HepG2 (cell line): Measurements from ENCODE around the gene ARHGDIA. TPM values are rescaled to one million over a fixed set of nuclear protein-coding genes. Genes with fewer than 3 reads are reported as not detected.
A peak's percentile ranks its signal among the peaks of the same experiment; 100 is the strongest.

Source experiments
- ADNP ChIP-seq: sonication (generic); formaldehyde crosslinking; IDR thresholded peaks from 2 replicates; pipeline ENCODE4 v1.4.0; 2020; ENCODE audit warnings: missing genetic modification reagents
- CBX1 ChIP-seq: IDR thresholded peaks from one replicate; pipeline ENCODE4 v1.6.1; 2016; ENCODE audit warnings: antibody characterized with exemption, low read depth
- CEBPB ChIP-seq: IDR thresholded peaks from 2 replicates; pipeline ENCODE4 v1.6.1; 2011; ENCODE audit warnings: low read depth, low read length, improper control_type of control experiment, borderline replicate concordance
- ELF1 ChIP-seq: sonication (generic); formaldehyde crosslinking; IDR thresholded peaks from 2 replicates; pipeline ENCODE4 v1.4.0; 2020; ENCODE audit warnings: missing genetic modification reagents
- GRHL1 ChIP-seq: sonication (generic); formaldehyde crosslinking; conservative IDR thresholded peaks from 2 replicates; pipeline ENCODE4 v1.8.0; 2022; ENCODE audit warnings: missing genetic modification reagents
- GZF1 ChIP-seq: sonication (generic); formaldehyde crosslinking; IDR thresholded peaks from 2 replicates; pipeline ENCODE4 v1.5.1; 2020; ENCODE audit warnings: mild to moderate bottlenecking, missing genetic modification reagents
- MNT ChIP-seq: fragments of 450-650 bp; IDR thresholded peaks from 2 replicates; pipeline ENCODE4 v1.6.1; 2016
- PATZ1 ChIP-seq: sonication (generic); formaldehyde crosslinking; IDR thresholded peaks from 2 replicates; pipeline ENCODE4 v1.4.0; 2020; ENCODE audit warnings: missing genetic modification reagents
- SP5 ChIP-seq: IDR thresholded peaks from 2 replicates; pipeline ENCODE4 v1.6.1; 2016; ENCODE audit warnings: low read depth, borderline replicate concordance
- ZNF234 ChIP-seq: sonication (generic); formaldehyde crosslinking; conservative IDR thresholded peaks from 2 replicates; pipeline ENCODE4 v1.5.1; 2020; ENCODE audit warnings: mild to moderate bottlenecking, missing genetic modification reagents
- ZNF407 ChIP-seq: sonication (generic); formaldehyde crosslinking; IDR thresholded peaks from one replicate; pipeline ENCODE4 v1.5.1; 2020; ENCODE audit warnings: mild to moderate bottlenecking, missing genetic modification reagents; ENCODE audit errors: not compliant biosample characterization
- ZNF564 ChIP-seq: sonication (generic); formaldehyde crosslinking; IDR thresholded peaks from 2 replicates; pipeline ENCODE4 v1.8.1; 2023; ENCODE audit warnings: mild to moderate bottlenecking, missing genetic modification reagents
- ZNF576 ChIP-seq: sonication (generic); formaldehyde crosslinking; IDR thresholded peaks from 2 replicates; pipeline ENCODE4 v1.4.0; 2020; ENCODE audit warnings: mild to moderate bottlenecking, missing genetic modification reagents
- polyA plus RNA-seq, 8 experiments: library from polyadenylated mRNA; depleted of rRNA in 3 of 8; stranded (reverse) in 7 of 8; unstranded in 1 of 8; fragments of >200 nt; fragmentation: Illumina TruSeq in 4 of 8; extraction: Trizol in 4 of 8; gene quantifications; 2 replicates each; pipeline versions ENCODE4 v1.2.1 to v1.2.3, GENCODE V29; 2011 to 2016; ENCODE audit warnings: low read depth in 4 of 8, missing spikeins in 1 of 8, mixed read lengths in 1 of 8; ENCODE audit not compliant: insufficient read depth in 1 of 8
- total RNA-seq, 5 experiments: library from RNA; depleted of rRNA; stranded (reverse); fragments of >200 nt; fragmentation: Illumina TruSeq; extraction: Trizol; gene quantifications; 2 replicates each; pipeline ENCODE4 v1.2.3, GENCODE V29; 2016; ENCODE audit warnings: low read depth in 1 of 5

ARHGDIA gene
- total and polyA plus RNA-seq, 2 of the 13 experiments (the other 11 are each of a cell fraction or from before 2014, with no cell fraction given), result 40.0 to 64.0 TPM

GRCh38 chr17:81909966-81910839, 39.1 kb upstream of the ARHGDIA start (continued):
- TF ChIP-seq GRHL1 (CRISPR knock-in tag) (no peak), CBX1 (no peak), ADNP (no peak), SP5 (CRISPR knock-in tag) (peak; percentile 62), ZNF564 (CRISPR knock-in tag) (no peak), ZNF576 (peak; percentile 27), CEBPB (no peak), PATZ1 (CRISPR knock-in tag) (peak; percentile 94), ZNF234 (CRISPR knock-in tag) (no peak), GZF1 (CRISPR knock-in tag) (no peak; the same call in 1 of the 2 replicates), MNT (peak; percentile 63), ZNF407 (CRISPR knock-in tag) (no peak), ELF1 (CRISPR knock-in tag) (peak; percentile 80)
